Sciatic nerve (tissue), 2 donors: ENCODE results near the gene CHN2. TPM values are rescaled to one million over a fixed set of nuclear protein-coding genes. Genes with fewer than 3 reads are reported as not detected.

ENCODE experiments used
- ATAC-seq: fragments of 200-7000 bp; cut with Tn5 transposase; one replicate; pipeline ENCODE4 v1.9.1; 2020; ENCODE audit warnings: mild to moderate bottlenecking, moderate library complexity
- DNase-seq: peaks from one replicate; pipeline ENCODE4 v3.0.0-alpha.2; 2020; ENCODE audit warnings: low spot score
- intact Hi-C: fragments of 100-400 bp; cut with DNase I; formaldehyde crosslinking; loops from one replicate; pipeline ENCODE4 v1.14.2; 2022
- total RNA-seq: library from RNA; stranded (reverse); fragmentation: NEBNext Ultra II Directional; extraction: Animal tissue kit (Norgen Biotek cat#: 25700); gene quantifications from one replicate; pipeline ENCODE4 v1.2.1, GENCODE V29; 2021
- donor health status: DM: no; HTN: no; CAD: no.
- donor health status: DM: no; HTN: no; CAD: no.

Gene CHN2
- total RNA-seq, 1 donor from 2014 or later, result 10.9 TPM

- DNase-seq, result no peak
- ATAC-seq, result no peak
- intact Hi-C loops, result no loop called here
Observed at GRCh38 chr7:29316926-29317325, 122.4 kb downstream of the CHN2 start.

- intact Hi-C loops, result no loop called here
- no peak for DNase-seq
- no peak for ATAC-seq
Observed at GRCh38 chr7:29318853-29319718, 124.5 kb downstream of the CHN2 start.

GRCh38 chr7:29319719-29320521 is 125.3 kb downstream of the CHN2 start:
- intact Hi-C loops, result no loop called here
- DNase-seq (no peak), ATAC-seq (peak; percentile 73)

- ATAC-seq (no peak), DNase-seq (no peak)
- intact Hi-C loops, result no loop called here
Observed at GRCh38 chr7:29320577-29320976, 126.0 kb downstream of the CHN2 start.

- intact Hi-C loops, result no loop called here
- DNase-seq, result no peak
Observed at GRCh38 chr7:29322023-29322712, 127.6 kb downstream of the CHN2 start.

GRCh38 chr7:29325476-29325875 is 130.9 kb downstream of the CHN2 start:
- ATAC-seq (no peak), DNase-seq (no peak)
- intact Hi-C loops, result no loop called here

More at GRCh38 chr7:29322023-29322712, 127.6 kb downstream of the CHN2 start:
- ATAC-seq, result no peak

GRCh38 chr7:29326864-29327263 is 132.3 kb downstream of the CHN2 start:
- no peak for DNase-seq
- ATAC-seq, result no peak
- intact Hi-C loops, result no loop called here

GRCh38 chr7:29327455-29327854 is 132.9 kb downstream of the CHN2 start:
- ATAC-seq, result no peak

GRCh38 chr7:29328045-29328444 is 133.5 kb downstream of the CHN2 start:
- DNase-seq (no peak), ATAC-seq (no peak)
- intact Hi-C loops, result no loop called here

More at GRCh38 chr7:29327455-29327854, 132.9 kb downstream of the CHN2 start:
- DNase-seq, result no peak
- intact Hi-C loops, result no loop called here

- ATAC-seq, result no peak
- intact Hi-C loops, result no loop called here
Observed at GRCh38 chr7:29328811-29329210, 134.2 kb downstream of the CHN2 start.

GRCh38 chr7:29329686-29330085 is 135.1 kb downstream of the CHN2 start:
- intact Hi-C loops, result no loop called here
- ATAC-seq, result no peak

More at GRCh38 chr7:29328811-29329210, 134.2 kb downstream of the CHN2 start:
- no peak for DNase-seq

GRCh38 chr7:29330136-29330535 is 135.6 kb downstream of the CHN2 start:
- intact Hi-C loops, result no loop called here
- no peak for ATAC-seq

More at GRCh38 chr7:29329686-29330085, 135.1 kb downstream of the CHN2 start:
- DNase-seq, result no peak

GRCh38 chr7:29331163-29331562 is 136.6 kb downstream of the CHN2 start:
- DNase-seq (no peak), ATAC-seq (no peak)
- intact Hi-C loops, result no loop called here

More at GRCh38 chr7:29330136-29330535, 135.6 kb downstream of the CHN2 start:
- no peak for DNase-seq

- intact Hi-C loops, result no loop called here
- no peak for ATAC-seq
Observed at GRCh38 chr7:29332042-29332811, 137.7 kb downstream of the CHN2 start.

GRCh38 chr7:29332875-29333855 is 138.6 kb downstream of the CHN2 start:
- no peak for DNase-seq
- no peak for ATAC-seq
- intact Hi-C loops, result no loop called here

More at GRCh38 chr7:29332042-29332811, 137.7 kb downstream of the CHN2 start:
- DNase-seq, result no peak

- ATAC-seq, result no peak
- intact Hi-C loops, result no loop called here
- no peak for DNase-seq
Observed at GRCh38 chr7:29335188-29336083, 140.9 kb downstream of the CHN2 start.
